Activated naive CD8-positive, alpha-beta T cell treated with anti-CD3 and anti-CD28 coated beads, Interleukin-2, amount 10 ng/mL, durations not matched to agents 7 days and 5 days (primary cell): ENCODE measurements around the gene RINL. TPM values are rescaled to one million over a fixed set of nuclear protein-coding genes. Genes with fewer than 3 reads are reported as not detected.
A peak's percentile ranks its signal among the peaks of the same experiment; 100 is the strongest.

Experiments used
- ATAC-seq: fragments of 150-1000 bp; cut with Tn5 transposase; one replicate; pipeline ENCODE4 v1.10.0; 2021; ENCODE audit warnings: low read depth, moderate library complexity
- POLR2A ChIA-PET: fragments of 350-600 bp; sonication (Branson Sonifier 250); formaldehyde crosslinking; loops from one replicate; lab custom pipeline; 2021; ENCODE audit warnings: antibody characterized with exemption; lab: Charles Lee
- DNase-seq: peaks from one replicate; pipeline ENCODE4 v3.0.0; 2021
- H3K27ac Mint-ChIP-seq: one replicate; pipeline ENCODE4 v1.8.0; 2022; ENCODE audit warnings: mild to moderate bottlenecking, mixed read lengths
- H3K27me3 Mint-ChIP-seq: one replicate; pipeline ENCODE4 v1.8.0; 2022; ENCODE audit warnings: mild to moderate bottlenecking, moderate library complexity, mixed read lengths
- H3K36me3 Mint-ChIP-seq: one replicate; pipeline ENCODE4 v1.8.0; 2021; ENCODE audit warnings: mild to moderate bottlenecking, mixed read lengths
- H3K4me1 Mint-ChIP-seq: one replicate; pipeline ENCODE4 v1.8.0; 2021; ENCODE audit warnings: mixed read lengths
- H3K4me3 Mint-ChIP-seq: one replicate; pipeline ENCODE4 v1.8.0; 2022; ENCODE audit warnings: mild to moderate bottlenecking, moderate library complexity, mixed read lengths
- H3K9me3 Mint-ChIP-seq: one replicate; pipeline ENCODE4 v1.8.0; 2021; ENCODE audit warnings: mixed read lengths
- total RNA-seq, 2 experiments: library from RNA; stranded (reverse); gene quantifications; one replicate each; pipeline ENCODE4 v1.2.3, GENCODE V29; 2021

RINL gene
- total RNA-seq, 2 experiments from 2014 or later: 71.3 to 74.2 TPM

DNA sequence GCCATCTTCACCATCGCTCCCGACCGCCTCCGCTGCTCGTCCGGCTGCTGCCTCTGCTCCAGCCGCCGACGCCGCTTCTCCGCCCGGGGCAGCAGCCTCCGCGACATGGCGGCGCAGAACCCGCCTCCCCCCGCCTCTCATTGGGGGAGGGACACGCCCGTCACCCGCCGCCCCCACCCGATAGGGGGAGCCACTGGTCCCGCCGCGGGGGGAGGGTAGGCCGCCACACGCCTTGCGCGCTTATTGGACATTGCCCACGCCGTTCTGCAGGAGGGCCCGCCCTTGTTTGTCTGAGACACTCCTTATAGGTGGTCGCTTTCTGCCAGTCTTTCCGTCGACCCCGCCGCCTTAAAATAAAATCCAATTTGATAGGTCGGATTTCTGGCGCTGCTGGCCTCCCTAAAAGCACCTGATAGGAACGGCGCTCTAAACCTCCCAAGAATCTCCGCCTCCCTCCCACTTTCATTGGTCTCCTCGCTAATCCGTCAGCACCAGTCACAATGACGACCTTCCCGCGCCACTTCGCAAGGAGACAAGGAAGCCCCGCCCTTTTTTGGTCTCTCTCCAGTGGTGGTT is 28.1 kb downstream of the RINL start, which contains the start of gene HNRNPL:
TSS of gene HNRNPL (minus strand) at position 127 of the 576 bp plus-strand sequence. CDS start at position 107, 20 bp downstream.
- POLR2A ChIA-PET: interaction anchor here (1.0 to 7.3 kb wide), 10 partner anchors 10 to 447 kb away, joined by 3 to 161 read pairs (median 7); partner anchors contain the start of genes ECH1, FAM98C, MRPS12 and NFKBIB
- Mint-ChIP-seq H3K4me3 (peak within 1 kb of the TSS; percentile 97), H3K36me3 (peaks cover 30% of the 10 kb centered on the region)

DNA sequence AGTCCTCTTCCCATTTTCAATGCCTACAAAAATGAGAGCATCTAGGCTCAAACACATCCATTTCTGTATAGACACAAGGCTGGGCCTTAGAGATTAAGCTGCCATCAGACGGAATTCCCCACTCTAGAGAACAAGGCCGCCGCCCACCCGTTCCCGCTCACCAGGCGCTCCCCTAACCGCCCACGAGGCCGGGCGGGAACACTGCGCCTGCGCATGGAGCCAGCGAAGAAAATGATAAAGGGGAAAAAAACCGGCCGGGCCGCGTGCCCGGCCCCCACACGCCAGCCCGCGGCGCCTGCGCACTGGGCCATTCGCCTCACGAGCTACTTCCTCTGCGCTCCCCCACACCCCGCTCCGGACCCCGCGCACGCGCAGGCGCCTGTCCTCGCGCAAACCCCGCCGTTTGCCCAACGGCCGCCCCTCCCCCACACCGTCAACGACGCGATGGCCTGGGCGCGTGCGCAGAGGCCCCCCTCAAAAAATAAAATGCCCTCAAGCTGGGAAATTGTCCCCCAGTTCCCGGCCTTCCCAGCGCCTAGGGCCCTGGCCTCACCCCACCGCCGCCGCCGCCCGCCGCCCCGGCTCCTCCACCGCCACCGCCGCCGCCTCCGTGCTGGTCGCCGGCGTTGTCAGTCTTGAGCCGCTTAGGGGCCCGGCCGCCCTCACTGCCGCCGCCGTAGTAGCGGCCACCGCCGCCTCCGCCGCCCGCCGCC is 28.8 kb downstream of the RINL start:
- POLR2A ChIA-PET: interaction anchor here (0.6 to 7.3 kb wide), 20 partner anchors 8 to 446 kb away, joined by 3 to 161 read pairs (median 4); partner anchors contain the start of genes ACTN4, ECH1, FAM98C and MRPS12
- peak overlapping the region; percentile 97 for H3K4me3 Mint-ChIP-seq
- peaks cover 32% of the 10 kb centered on the region for H3K36me3 Mint-ChIP-seq
- peaks cover 42% of the 10 kb centered on the region for H3K4me1 Mint-ChIP-seq
- ATAC-seq (peak; percentile 14), DNase-seq (peak; percentile 99)
- no peaks in the 10 kb centered on the region for H3K9me3 Mint-ChIP-seq
- H3K27me3 Mint-ChIP-seq: no peaks in the 10 kb centered on the region
- peak overlapping the region; percentile 100 for H3K27ac Mint-ChIP-seq

More for the DNA sequence above, 28.1 kb downstream of the RINL start, which contains the start of gene HNRNPL:
- peak; percentile 65 for ATAC-seq
- Mint-ChIP-seq H3K27ac (peak within 1 kb of the TSS; percentile 100), H3K4me1 (peaks cover 38% of the 10 kb centered on the region), H3K9me3 (no peaks in the 10 kb centered on the region), H3K27me3 (no peaks in the 10 kb centered on the region)
- peak; percentile 100 for DNase-seq

DNA sequence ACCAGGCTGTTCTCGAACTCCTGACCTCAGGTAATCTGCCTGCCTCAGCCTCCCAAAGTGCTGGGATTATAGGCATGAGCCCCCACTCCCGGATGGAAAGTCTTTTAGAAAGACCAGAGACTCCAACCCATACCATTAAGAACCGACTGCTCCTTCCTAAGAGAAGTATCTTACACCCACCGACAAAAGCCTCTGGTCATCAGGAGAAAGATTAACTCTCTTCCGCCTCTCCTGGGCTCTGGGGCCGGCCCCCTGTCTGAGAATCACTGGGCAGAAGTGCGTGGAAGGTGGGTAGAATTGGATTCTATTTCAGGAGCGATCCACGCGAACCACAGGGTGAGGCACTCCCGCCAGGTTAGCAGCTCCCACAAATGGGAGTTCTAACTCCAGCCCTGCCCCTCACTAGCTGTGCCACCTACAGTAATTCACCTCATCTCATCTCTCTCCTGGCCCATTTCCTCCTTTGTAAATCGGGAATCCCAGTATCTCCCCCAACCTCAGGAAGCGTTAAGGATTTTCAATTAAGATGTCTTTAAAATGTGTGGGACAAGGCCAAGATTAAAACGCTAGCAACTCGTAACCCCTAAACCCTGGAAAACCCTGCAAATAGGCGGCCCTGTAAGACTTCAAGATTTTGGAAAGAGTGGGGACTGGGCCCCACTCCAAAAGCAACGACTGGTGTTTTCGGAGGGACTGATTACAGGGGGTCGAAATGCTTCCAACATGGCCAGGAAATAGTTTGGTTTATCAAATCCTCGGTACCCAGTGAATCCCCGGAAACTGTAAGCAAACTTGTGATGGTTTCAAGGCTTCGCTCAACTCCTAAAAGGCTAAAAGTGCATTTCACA is 29.6 kb downstream of the RINL start:
- Mint-ChIP-seq H3K4me3 (peak overlapping the region; percentile 97), H3K27me3 (no peaks in the 10 kb centered on the region), H3K9me3 (no peaks in the 10 kb centered on the region), H3K36me3 (peaks cover 39% of the 10 kb centered on the region), H3K4me1 (peaks cover 47% of the 10 kb centered on the region), H3K27ac (peak overlapping the region; percentile 100)
- ATAC-seq (no peak), DNase-seq (no peak)
- POLR2A ChIA-PET: interaction anchor here (0.6 to 7.3 kb wide), 20 partner anchors 8 to 445 kb away, joined by 3 to 161 read pairs (median 4); partner anchors contain the start of genes ACTN4, ECH1, FAM98C and MRPS12

DNA sequence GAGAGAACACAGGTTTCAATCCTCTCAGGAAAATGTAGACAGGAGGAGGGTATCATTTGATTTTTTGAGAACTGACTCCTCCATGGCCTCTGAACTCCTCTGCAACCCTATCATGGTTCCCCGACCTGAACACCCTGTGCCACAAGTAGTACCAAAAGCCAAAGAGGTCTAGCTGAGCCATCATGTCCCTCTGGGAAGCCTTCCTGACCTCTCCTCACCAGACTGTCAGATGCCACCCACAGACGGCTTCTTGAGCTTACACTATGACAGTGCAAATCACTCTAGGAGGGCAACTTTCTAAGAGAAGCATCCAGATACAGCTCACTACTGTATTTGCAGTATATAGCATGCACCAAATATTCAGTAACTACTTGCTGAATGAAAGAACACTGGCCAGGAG is 32.0 kb downstream of the RINL start:
- peak overlapping the region; percentile 40 for H3K27ac Mint-ChIP-seq
- H3K36me3 Mint-ChIP-seq: peaks cover 58% of the 10 kb centered on the region
- H3K4me1 Mint-ChIP-seq: peaks cover 56% of the 10 kb centered on the region
- DNase-seq (no peak), ATAC-seq (no peak)
- POLR2A ChIA-PET: interaction anchor here (0.8 kb wide), 1 partner anchor 32 kb away, joined by 3 read pairs; the partner anchor contains the start of gene RINL
- H3K4me3 Mint-ChIP-seq: peak overlapping the region; percentile 26
- no peaks in the 10 kb centered on the region for H3K9me3 Mint-ChIP-seq
- no peaks in the 10 kb centered on the region for H3K27me3 Mint-ChIP-seq

DNA sequence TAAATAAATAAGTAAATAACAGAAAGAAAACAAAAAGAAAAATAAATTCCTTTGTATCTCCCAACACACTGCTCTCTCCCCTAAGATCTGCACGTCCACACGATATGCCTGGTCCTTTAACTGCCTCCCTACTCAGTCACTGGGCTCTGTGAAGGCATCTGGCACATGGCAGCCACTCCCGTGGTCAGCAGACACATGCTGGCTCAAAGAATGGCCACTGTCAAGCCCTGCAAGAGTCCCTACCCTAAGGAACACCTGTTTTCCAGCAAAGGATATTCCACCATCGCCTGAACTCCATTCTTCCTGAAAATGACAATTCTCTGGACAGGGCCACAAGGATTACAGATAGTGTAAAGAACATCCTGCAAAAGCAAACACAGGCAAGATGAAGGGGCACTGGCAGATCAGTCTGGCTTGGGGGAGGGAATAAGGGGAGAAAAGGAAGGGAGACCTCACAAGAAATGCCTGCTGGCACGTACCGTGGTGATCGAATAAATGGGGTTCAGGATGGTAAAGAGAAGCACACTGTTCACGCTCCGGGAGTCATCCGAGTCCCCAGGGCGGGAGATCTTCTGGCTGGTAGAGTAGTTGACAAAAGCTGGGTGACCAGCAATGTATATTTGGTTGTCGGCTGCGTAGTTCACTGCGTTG is 32.6 kb downstream of the RINL start:
- DNase-seq (no peak), ATAC-seq (no peak)
- POLR2A ChIA-PET: interaction anchor here (0.8 kb wide), 1 partner anchor 33 kb away, joined by 3 read pairs; the partner anchor contains the start of gene RINL
- H3K27ac Mint-ChIP-seq: peak overlapping the region; percentile 40
- no peaks in the 10 kb centered on the region for H3K27me3 Mint-ChIP-seq
- peaks cover 55% of the 10 kb centered on the region for H3K4me1 Mint-ChIP-seq
- peak overlapping the region; percentile 20 for H3K4me3 Mint-ChIP-seq
- H3K36me3 Mint-ChIP-seq: peaks cover 63% of the 10 kb centered on the region
- H3K9me3 Mint-ChIP-seq: no peaks in the 10 kb centered on the region

DNA sequence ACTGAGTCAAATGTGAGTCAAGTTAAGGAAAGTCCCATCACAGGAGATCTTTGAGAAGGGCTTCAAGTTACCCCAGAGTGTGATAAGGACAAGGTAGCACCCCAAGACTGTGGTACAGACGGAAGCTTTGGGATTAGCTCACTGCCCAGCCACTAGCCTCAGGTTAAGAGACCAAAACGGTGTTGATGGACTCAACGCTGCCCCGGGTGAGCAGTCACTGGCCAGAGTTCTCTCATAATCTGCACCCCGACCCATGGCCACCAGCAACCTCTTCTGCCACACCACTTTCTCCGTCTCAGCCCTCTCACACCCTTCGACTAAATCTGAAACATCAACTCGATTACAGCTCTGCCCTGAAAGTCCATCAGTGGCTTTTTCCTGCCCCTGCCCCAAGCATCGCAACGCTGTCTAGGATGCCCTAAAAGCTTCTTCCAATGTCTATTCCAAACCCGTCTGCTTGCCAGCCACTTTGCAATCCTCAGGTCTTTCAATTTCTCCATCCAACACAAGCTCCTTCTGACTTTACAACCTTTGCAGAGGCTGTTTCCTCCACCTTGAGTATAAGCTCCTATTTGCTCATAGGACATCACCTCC is 33.9 kb downstream of the RINL start:
- Mint-ChIP-seq H3K9me3 (no peaks in the 10 kb centered on the region), H3K4me1 (peaks cover 57% of the 10 kb centered on the region), H3K27me3 (no peaks in the 10 kb centered on the region), H3K4me3 (peak overlapping the region; percentile 36), H3K36me3 (peaks cover 69% of the 10 kb centered on the region), H3K27ac (peak overlapping the region; percentile 96)
- POLR2A ChIA-PET: interaction anchor here (0.7 to 3.6 kb wide), 5 partner anchors 9 to 83 kb away, joined by 3 to 55 read pairs (median 5); partner anchors contain the start of genes ECH1 and RINL
- DNase-seq (no peak), ATAC-seq (no peak)

DNA sequence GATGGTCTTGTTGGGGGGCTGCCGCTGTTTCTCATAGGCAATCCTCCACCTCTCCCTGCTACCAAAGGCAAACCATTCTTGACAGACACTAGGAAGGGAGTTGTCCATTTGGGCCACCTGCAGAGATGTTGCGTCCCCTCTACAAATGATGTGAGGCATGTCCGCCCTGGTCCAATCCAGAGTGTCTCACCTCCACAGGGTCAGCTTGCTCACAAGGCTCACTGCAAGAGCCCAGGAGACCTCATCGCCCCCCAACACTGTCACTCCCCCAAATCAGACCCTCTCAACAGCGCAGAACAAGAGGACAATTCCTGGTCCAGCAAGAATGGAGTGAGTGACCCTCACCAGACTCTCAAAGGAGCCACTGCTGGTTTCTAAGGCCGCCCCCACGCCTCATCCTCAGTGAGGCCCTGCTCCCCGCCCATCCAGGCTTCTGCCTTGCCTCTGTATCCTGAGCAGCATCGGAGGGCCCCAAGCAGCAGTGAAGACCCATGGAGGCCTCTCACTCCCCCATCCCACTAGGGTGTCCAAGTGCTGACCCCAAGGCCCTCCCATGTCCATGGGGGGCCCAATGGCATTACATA is 34.8 kb downstream of the RINL start:
- H3K9me3 Mint-ChIP-seq: no peaks in the 10 kb centered on the region
- peak overlapping the region; percentile 79 for H3K4me3 Mint-ChIP-seq
- POLR2A ChIA-PET: interaction anchor here (1.5 to 3.6 kb wide), 4 partner anchors 9 to 35 kb away, joined by 5 to 55 read pairs (median 24); partner anchors contain the start of genes ECH1 and RINL
- peaks cover 66% of the 10 kb centered on the region for H3K36me3 Mint-ChIP-seq
- DNase-seq (no peak), ATAC-seq (no peak)
- peak overlapping the region; percentile 96 for H3K27ac Mint-ChIP-seq
- H3K4me1 Mint-ChIP-seq: peaks cover 53% of the 10 kb centered on the region
- no peaks in the 10 kb centered on the region for H3K27me3 Mint-ChIP-seq

DNA sequence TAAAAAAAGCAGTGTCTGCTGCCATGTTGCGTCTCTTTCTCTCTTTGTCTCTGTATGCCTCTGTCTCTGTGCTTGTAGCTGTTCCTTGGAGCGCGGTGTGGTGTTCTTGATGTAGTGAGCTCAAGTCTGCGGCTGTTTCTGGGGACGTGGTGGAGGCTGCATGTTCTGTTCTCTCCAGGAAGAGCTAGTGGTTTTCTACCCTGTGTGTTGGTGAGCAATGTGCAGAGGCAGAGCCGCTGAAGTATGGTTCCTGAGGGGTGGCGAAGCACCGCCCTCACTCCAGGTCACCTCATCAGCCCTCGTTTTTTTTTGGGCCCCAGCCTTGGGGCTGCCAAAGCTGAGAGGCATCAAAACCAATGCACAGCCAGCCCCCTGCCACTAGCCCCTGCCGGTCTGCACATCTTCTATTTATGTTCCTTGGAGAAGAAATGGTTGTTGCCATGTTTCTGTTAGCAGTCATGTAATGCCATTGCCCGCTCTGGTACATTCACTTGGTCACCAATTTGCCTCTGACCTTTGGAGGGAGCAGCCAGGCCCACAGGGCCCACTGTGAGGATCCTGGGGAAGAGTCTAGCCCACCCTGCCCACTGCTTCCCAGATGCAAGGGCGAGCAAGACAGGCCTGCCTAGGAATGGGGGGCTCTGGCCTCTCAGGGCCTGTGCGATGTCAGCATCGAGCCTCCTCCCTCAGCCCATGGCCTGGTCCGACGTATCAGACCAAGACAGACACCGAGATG is 35.5 kb downstream of the RINL start:
- Mint-ChIP-seq H3K4me3 (peak overlapping the region; percentile 79), H3K9me3 (no peaks in the 10 kb centered on the region), H3K27ac (peak overlapping the region; percentile 96), H3K4me1 (peaks cover 48% of the 10 kb centered on the region), H3K36me3 (peaks cover 60% of the 10 kb centered on the region), H3K27me3 (no peaks in the 10 kb centered on the region)
- DNase-seq (peak; percentile 71), ATAC-seq (peak; percentile 91)
- POLR2A ChIA-PET: interaction anchor here (0.5 to 3.6 kb wide), 21 partner anchors 9 to 439 kb away, joined by 3 to 55 read pairs (median 4); partner anchors contain the start of genes ECH1, EIF3K, FAM98C and MRPS12

DNA sequence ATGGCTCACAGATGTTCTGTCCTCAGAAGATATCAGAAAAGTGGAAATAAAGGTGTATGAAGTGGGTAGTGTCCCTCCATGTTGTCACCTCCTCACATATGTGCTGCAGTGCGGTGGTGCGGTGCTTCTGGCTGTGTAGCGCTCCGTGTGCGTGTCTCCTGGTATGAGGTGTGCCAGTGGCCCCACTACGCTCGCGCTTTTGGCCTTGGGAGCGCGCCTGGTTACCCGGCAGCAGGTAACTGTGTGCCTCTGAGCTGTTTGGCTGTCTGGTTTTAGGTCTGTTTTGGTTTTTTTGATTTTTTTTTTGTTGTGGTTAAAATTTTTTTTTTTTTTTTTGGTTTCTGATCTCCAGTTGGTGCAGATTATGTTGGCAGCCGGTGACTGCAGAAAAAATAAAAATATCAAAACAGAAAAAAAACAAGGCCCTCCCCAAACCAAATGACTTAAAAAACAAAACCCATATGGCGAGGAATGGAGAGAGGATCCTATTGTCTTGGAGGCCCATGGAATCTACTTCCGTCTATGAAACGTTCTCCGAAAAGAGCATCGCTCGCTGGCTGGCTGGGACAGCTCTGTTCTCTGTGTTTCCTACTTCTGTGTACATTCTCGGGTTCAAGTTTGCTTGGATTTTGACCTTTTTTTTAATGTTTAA is 36.2 kb downstream of the RINL start:
- H3K4me1 Mint-ChIP-seq: peaks cover 46% of the 10 kb centered on the region
- ATAC-seq (peak; percentile 27), DNase-seq (peak; percentile 61)
- H3K9me3 Mint-ChIP-seq: no peaks in the 10 kb centered on the region
- POLR2A ChIA-PET: interaction anchor here (0.6 to 3.6 kb wide), 21 partner anchors 9 to 439 kb away, joined by 3 to 55 read pairs (median 5); partner anchors contain the start of genes ECH1, EIF3K, FAM98C and MRPS12
- H3K27me3 Mint-ChIP-seq: no peaks in the 10 kb centered on the region
- peak overlapping the region; percentile 79 for H3K4me3 Mint-ChIP-seq
- H3K27ac Mint-ChIP-seq: peak overlapping the region; percentile 96
- peaks cover 57% of the 10 kb centered on the region for H3K36me3 Mint-ChIP-seq

DNA sequence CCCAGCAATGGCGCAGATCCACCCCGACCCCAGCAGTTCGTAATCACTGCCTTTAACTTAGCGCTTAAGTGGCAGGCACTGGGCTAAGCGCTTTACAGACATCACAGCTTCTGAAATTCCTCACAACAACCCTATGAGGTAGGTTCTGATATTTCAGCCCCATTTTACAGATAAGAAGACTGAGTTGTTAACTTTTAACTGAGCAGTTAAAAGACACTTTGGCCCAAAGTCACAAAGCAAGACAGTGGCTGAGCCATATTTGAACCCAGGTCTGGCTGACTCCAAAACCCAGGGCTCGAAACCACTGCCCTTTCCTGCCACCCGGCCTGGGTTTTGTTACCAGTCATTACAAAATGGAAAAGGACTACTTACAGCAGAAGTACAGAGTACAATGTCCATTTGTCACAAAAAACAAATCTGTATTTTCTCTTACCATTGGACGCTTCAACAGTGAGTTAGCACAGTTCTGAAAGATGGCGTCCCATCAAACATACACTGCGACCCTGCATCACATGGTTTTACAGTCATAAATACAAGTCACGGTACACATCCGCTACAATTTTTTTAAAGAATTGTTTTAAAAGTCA is 36.8 kb downstream of the RINL start:
- peaks cover 56% of the 10 kb centered on the region for H3K36me3 Mint-ChIP-seq
- DNase-seq (no peak), ATAC-seq (no peak)
- no peaks in the 10 kb centered on the region for H3K27me3 Mint-ChIP-seq
- H3K4me3 Mint-ChIP-seq: peak overlapping the region; percentile 79
- no peaks in the 10 kb centered on the region for H3K9me3 Mint-ChIP-seq
- H3K27ac Mint-ChIP-seq: peak overlapping the region; percentile 96
- peaks cover 45% of the 10 kb centered on the region for H3K4me1 Mint-ChIP-seq
- POLR2A ChIA-PET: interaction anchor here (0.6 to 3.6 kb wide), 17 partner anchors 8 to 438 kb away, joined by 3 to 55 read pairs (median 7); partner anchors contain the start of genes ECH1, FAM98C, MRPS12 and RINL
